ENCODE results near the gene PREX1.

The PREX1 gene

GRCh38 chr20:48809673-48810072, 18.1 kb downstream of the PREX1 start:
- DNase-seq (ENCODE audit: low read depth): no peak

- DNase-seq (ENCODE audit: low read depth): no peak
Measured at GRCh38 chr20:48808382-48809034, 19.3 kb downstream of the PREX1 start.

- no peak for DNase-seq (ENCODE audit: low read depth)
Measured at GRCh38 chr20:48807586-48808381, 20.0 kb downstream of the PREX1 start.

GRCh38 chr20:48807051-48807450, 20.7 kb downstream of the PREX1 start:
- DNase-seq (ENCODE audit: low read depth): no peak

- no peak for DNase-seq (ENCODE audit: low read depth)
Measured at GRCh38 chr20:48805716-48806115, 22.1 kb downstream of the PREX1 start.

- no peak for DNase-seq (ENCODE audit: low read depth)
Measured at GRCh38 chr20:48805286-48805685, 22.5 kb downstream of the PREX1 start.

GRCh38 chr20:48804300-48804980, 23.4 kb downstream of the PREX1 start:
- DNase-seq (ENCODE audit: low read depth): no peak

- no peak for DNase-seq (ENCODE audit: low read depth)
Measured at GRCh38 chr20:48803176-48804053, 24.4 kb downstream of the PREX1 start.

- DNase-seq (ENCODE audit: low read depth): no peak
Measured at GRCh38 chr20:48802647-48803046, 25.2 kb downstream of the PREX1 start.

GRCh38 chr20:48802216-48802615, 25.6 kb downstream of the PREX1 start:
- DNase-seq (ENCODE audit: low read depth): no peak

GRCh38 chr20:48801197-48801596, 26.6 kb downstream of the PREX1 start:
- DNase-seq (ENCODE audit: low read depth): no peak

- DNase-seq (ENCODE audit: low read depth): no peak
Measured at GRCh38 chr20:48800177-48800576, 27.6 kb downstream of the PREX1 start.

GRCh38 chr20:48799328-48800105, 28.3 kb downstream of the PREX1 start:
- no peak for DNase-seq (ENCODE audit: low read depth)

- DNase-seq (ENCODE audit: low read depth): no peak
Measured at GRCh38 chr20:48797850-48798747, 29.7 kb downstream of the PREX1 start.

- DNase-seq (ENCODE audit: low read depth): no peak
Measured at GRCh38 chr20:48797275-48797825, 30.4 kb downstream of the PREX1 start.

GRCh38 chr20:48795732-48796131, 32.1 kb downstream of the PREX1 start:
- no peak for DNase-seq (ENCODE audit: low read depth)

- DNase-seq (ENCODE audit: low read depth): no peak
Measured at GRCh38 chr20:48794816-48795457, 32.9 kb downstream of the PREX1 start.

GRCh38 chr20:48794360-48794759, 33.4 kb downstream of the PREX1 start:
- no peak for DNase-seq (ENCODE audit: low read depth)

- no peak for DNase-seq (ENCODE audit: low read depth)
Measured at GRCh38 chr20:48793776-48794175, 34.0 kb downstream of the PREX1 start.
